Loucy (cell line): ENCODE results near the gene AIDA.

Source experiments
- CTCF ChIP-seq: fragments of 200-600 bp; sonication (generic); conservative IDR thresholded peaks from 2 replicates; pipeline ENCODE4 v1.5.1; 2014; ENCODE audit warnings: mild to moderate bottlenecking, antibody characterized with exemption, low read length
- EZH2phosphoT487 ChIP-seq: fragments of 200-600 bp; IDR thresholded peaks from 2 replicates; pipeline ENCODE4 v1.6.1; 2018; ENCODE audit warnings: antibody characterized with exemption, mild to moderate bottlenecking, moderate library complexity, borderline replicate concordance

GRCh38 chr1:222656391-222657155 is 55.7 kb downstream of the AIDA start:
- TF ChIP-seq CTCF (no peak), EZH2phosphoT487 (no peak)
